B cell (primary cell): ENCODE measurements around the gene ICA1. TPM values are rescaled to one million over a fixed set of nuclear protein-coding genes. Genes with fewer than 3 reads are reported as not detected.
"Not testable (repeated sequence)": the region's sequence is repeated elsewhere in the genome, so short reads cannot be mapped to it uniquely, and the experiment has no call there.

Experiments
- ATAC-seq: fragments of 200-7000 bp; cut with Tn5 transposase; one replicate; pipeline ENCODE4 v1.10.0; 2021; ENCODE audit warnings: low read depth, mild to moderate bottlenecking, moderate number of reproducible peaks, moderate library complexity
- CTCF ChIA-PET: fragments of 350-600 bp; sonication (Branson Sonifier 250); formaldehyde crosslinking; loops from one replicate; lab custom pipeline; 2021; ENCODE audit warnings: antibody characterized with exemption, inconsistent platforms; lab: Charles Lee
- POLR2A ChIA-PET: fragments of 350-600 bp; sonication (Branson Sonifier 250); formaldehyde crosslinking; loops from one replicate; lab custom pipeline; 2021; ENCODE audit warnings: antibody characterized with exemption; lab: Charles Lee
- DNase-seq: peaks from one replicate; pipeline ENCODE4 v3.0.0; 2013
- H2AFZ ChIP-seq: 2 replicates; pipeline ENCODE4 v1.6.1; 2012; ENCODE audit warnings: mild to moderate bottlenecking, low read depth, low read length; ENCODE audit not compliant: insufficient read depth, poor library complexity, severe bottlenecking
- H3K27ac ChIP-seq, 2 donors: 1 replicate in 1 of 2; 2 replicates in 1 of 2; pipeline ENCODE4 v1.5.1; 2012 to 2013; ENCODE audit warnings: low read length in 2 of 2, mild to moderate bottlenecking in 2 of 2, moderate library complexity in 1 of 2
- H3K27me3 ChIP-seq, 4 experiments: fragments of 200-600 bp in 1 of 4; sonication (generic) in 1 of 4; replicated peaks in 1 of 4; 1 replicate in 2 of 4; 2 replicates in 2 of 4; pipeline versions ENCODE4 v1.6.1 to v1.7.0; 2013 to 2016; ENCODE audit warnings: low read length in 3 of 4, mild to moderate bottlenecking in 2 of 4, mixed read lengths in 1 of 4, moderate library complexity in 1 of 4; ENCODE audit not compliant: insufficient read depth in 4 of 4, control insufficient read depth in 3 of 4; ENCODE audit errors: control extremely low read depth in 1 of 4
- H3K36me3 ChIP-seq, 2 experiments: replicated peaks in 1 of 2; 1 replicate in 1 of 2; 2 replicates in 1 of 2; pipeline versions ENCODE4 v1.6.1 to v1.7.1; 2013; ENCODE audit warnings: low read length in 1 of 2; ENCODE audit not compliant: insufficient read depth in 2 of 2, control insufficient read depth in 1 of 2; ENCODE audit errors: control extremely low read depth in 1 of 2, extremely low read depth in 1 of 2
- H3K4me1 ChIP-seq, 2 donors: fragments of 200-600 bp in 1 of 2; sonication (generic) in 1 of 2; 1 replicate in 1 of 2; 2 replicates in 1 of 2; pipeline versions ENCODE4 v1.5.1 to v1.6.1; 2013 to 2017; ENCODE audit warnings: low read length in 2 of 2; ENCODE audit not compliant: control insufficient read depth in 2 of 2, insufficient read depth in 2 of 2
- H3K4me2 ChIP-seq: replicated peaks from 2 replicates; pipeline ENCODE3; 2012; ENCODE audit warnings: mild to moderate bottlenecking, low read depth, low read length; ENCODE audit not compliant: poor library complexity, severe bottlenecking
- H3K4me3 ChIP-seq, 5 experiments: fragments of 200-600 bp in 1 of 5; sonication (generic) in 1 of 5; 1 replicate in 3 of 5; 2 replicates in 2 of 5; pipeline versions ENCODE4 v1.5.1 to v1.7.0; 2011 to 2016; ENCODE audit warnings: low read length in 4 of 5, mild to moderate bottlenecking in 4 of 5, low read depth in 2 of 5, control low read depth in 1 of 5, moderate library complexity in 1 of 5; ENCODE audit not compliant: insufficient read depth in 1 of 5; ENCODE audit errors: control extremely low read depth in 1 of 5, extremely low read depth in 1 of 5
- H3K79me2 ChIP-seq: fragments of 200-600 bp; sonication (generic); one replicate; pipeline ENCODE4 v1.6.0; 2016; ENCODE audit warnings: low read length; ENCODE audit not compliant: control insufficient read depth, insufficient read depth
- H3K9ac ChIP-seq: fragments of 200-600 bp; sonication (generic); 2 replicates; pipeline ENCODE4 v1.6.1; 2017; ENCODE audit warnings: mild to moderate bottlenecking, low read length, moderate library complexity
- H3K9me3 ChIP-seq, 3 donors: one replicate each; pipeline versions ENCODE4 v1.6.1 to v1.7.1; 2013; ENCODE audit warnings: low read length in 2 of 3; ENCODE audit not compliant: control insufficient read depth in 2 of 3, insufficient read depth in 1 of 3; ENCODE audit errors: control extremely low read depth in 1 of 3
- H4K20me1 ChIP-seq: 2 replicates; pipeline ENCODE4 v1.6.0; 2012; ENCODE audit warnings: mild to moderate bottlenecking, low read length; ENCODE audit not compliant: insufficient read depth, control insufficient read depth, poor library complexity, severe bottlenecking
- H3K27ac Mint-ChIP-seq: one replicate; pipeline ENCODE4 v1.8.0; 2021; ENCODE audit warnings: mixed read lengths
- H3K27me3 Mint-ChIP-seq: one replicate; pipeline ENCODE4 v1.8.0; 2021; ENCODE audit warnings: mixed read lengths
- H3K4me1 Mint-ChIP-seq: one replicate; pipeline ENCODE4 v1.8.0; 2021; ENCODE audit warnings: mixed read lengths
- H3K4me3 Mint-ChIP-seq: one replicate; pipeline ENCODE4 v1.8.0; 2021; ENCODE audit warnings: mixed read lengths
- H3K9me3 Mint-ChIP-seq: one replicate; pipeline ENCODE4 v1.8.0; 2022; ENCODE audit warnings: mixed read lengths; ENCODE audit not compliant: insufficient read depth
- CTCF ChIP-seq: fragments of 200-600 bp; IDR thresholded peaks from one replicate; pipeline ENCODE4 v1.8.0; 2022; ENCODE audit warnings: antibody characterized with exemption, mild to moderate bottlenecking
- EZH2 ChIP-seq: IDR thresholded peaks from 2 replicates; pipeline ENCODE4 v1.6.1; 2012; ENCODE audit warnings: borderline replicate concordance, low read depth, mild to moderate bottlenecking, moderate library complexity, low read length; ENCODE audit not compliant: insufficient read depth, poor library complexity, severe bottlenecking
- WGBS: methylation state at CpG from one replicate; pipeline ENCODE4 v1.1.5; 2013; ENCODE audit warnings: missing lambda C conversion rate; ENCODE audit not compliant: insufficient coverage; 5-methylcytosine and 5-hydroxymethylcytosine counted together
- intact Hi-C: fragments of 100-400 bp; cut with micrococcal nuclease; formaldehyde crosslinking; loops from one replicate; pipeline ENCODE4 v1.10.0; 2022
- polyA plus RNA-seq: library from polyadenylated mRNA; depleted of rRNA; stranded (reverse); fragments of >200 nt; gene quantifications from 2 replicates; pipeline ENCODE4 v1.2.3, GENCODE V29; 2012
- total RNA-seq, 2 donors: library from RNA; stranded (reverse); fragments of 120-200 nt in 1 of 2; gene quantifications; 1 replicate in 1 of 2; 2 replicates in 1 of 2; pipeline versions ENCODE4 v1.2.3 to v1.2.4, GENCODE V29; 2013 to 2022

Gene ICA1
- total and polyA plus RNA-seq, 2 donors (not counting 1 experiment from before 2014, with no cell fraction given), result 0.03 TPM; not detected in 1

GRCh38 chr7:8249121-8249520, 12.8 kb downstream of the ICA1 start:
- peaks cover 17% of the 10 kb centered on the region for H3K27me3 Mint-ChIP-seq
- ATAC-seq, result no peak
- H3K9me3 ChIP-seq, result no peaks in the 10 kb centered on the region
- H3K27me3 ChIP-seq, result no peaks in the 10 kb centered on the region
- H3K9ac ChIP-seq, result no peak overlapping the region
- no peak overlapping the region for H3K4me2 ChIP-seq
- H3K4me1 Mint-ChIP-seq, result no peaks in the 10 kb centered on the region
- no peaks in the 10 kb centered on the region for H3K9me3 Mint-ChIP-seq
- no peak overlapping the region for H3K4me3 ChIP-seq
- ChIA-PET CTCF (no interaction called here), POLR2A (no interaction called here)
- no peak overlapping the region for H2AFZ ChIP-seq
- H3K4me3 Mint-ChIP-seq, result no peak overlapping the region
- no peaks in the 10 kb centered on the region for H3K4me1 ChIP-seq
- no peaks in the 10 kb centered on the region for H3K79me2 ChIP-seq
- WGBS, result 60% methylated on average over 1 of the region's 4 CpGs
- H3K27ac Mint-ChIP-seq, result no peak overlapping the region
- H4K20me1 ChIP-seq, result no peaks in the 10 kb centered on the region
- no peak for DNase-seq
- intact Hi-C loops, result no loop called here
- H3K27ac ChIP-seq, result no peak overlapping the region
- no peaks in the 10 kb centered on the region for H3K36me3 ChIP-seq
- no peak for TF ChIP-seq CTCF
- no peak for TF ChIP-seq EZH2

GRCh38 chr7:8246020-8246419, 15.9 kb downstream of the ICA1 start:
- Histone ChIP-seq H3K27ac (no peak overlapping the region), H4K20me1 (no peaks in the 10 kb centered on the region), H3K9ac (no peak overlapping the region), H3K4me3 (no peak overlapping the region), H3K79me2 (no peaks in the 10 kb centered on the region), H3K27me3 (no peaks in the 10 kb centered on the region), H2AFZ (no peak overlapping the region), H3K4me2 (no peak overlapping the region), H3K9me3 (peaks cover 0 to 2% (median 0%) of the 10 kb centered on the region in 3 donors), H3K36me3 (no peaks in the 10 kb centered on the region), H3K4me1 (no peaks in the 10 kb centered on the region)
- no peak for ATAC-seq
- TF ChIP-seq EZH2 (no peak), CTCF (no peak)
- no peak overlapping the region for H3K4me3 Mint-ChIP-seq
- DNase-seq, result no peak
- H3K27ac Mint-ChIP-seq, result no peak overlapping the region
- H3K9me3 Mint-ChIP-seq, result peaks cover 6% of the 10 kb centered on the region
- H3K4me1 Mint-ChIP-seq, result no peaks in the 10 kb centered on the region
- POLR2A ChIA-PET, result no interaction called here
- peaks cover 20% of the 10 kb centered on the region for H3K27me3 Mint-ChIP-seq
- WGBS, result 79% methylated on average over 2 of the region's 2 CpGs
- intact Hi-C loops, result no loop called here
- CTCF ChIA-PET, result no interaction called here

DNA sequence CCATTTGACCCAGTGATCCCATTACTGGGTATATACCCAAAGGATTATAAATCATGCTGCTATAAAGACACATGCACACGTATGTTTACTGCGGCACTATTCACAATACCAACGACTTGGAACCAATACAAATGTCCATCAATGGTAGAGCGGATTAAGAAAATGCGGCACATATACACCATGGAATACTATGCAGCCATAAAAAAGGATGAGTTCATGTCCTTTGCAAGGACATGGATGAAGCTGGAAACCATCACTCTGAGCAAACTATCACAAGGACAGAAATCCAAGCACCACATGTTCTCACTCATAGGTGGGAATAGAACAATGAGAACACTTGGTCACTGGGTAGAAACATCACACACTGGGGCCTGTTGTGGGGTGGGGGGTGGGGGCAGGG, 16.9 kb downstream of the ICA1 start:
- intact Hi-C loops, H3K4me2 ChIP-seq, H3K4me1 Mint-ChIP-seq, H2AFZ ChIP-seq, CTCF ChIA-PET, H3K9me3 Mint-ChIP-seq, H3K9me3 ChIP-seq, H3K4me1 ChIP-seq, H3K4me3 ChIP-seq, H3K79me2 ChIP-seq, H3K36me3 ChIP-seq, H4K20me1 ChIP-seq, H3K27ac ChIP-seq, H3K27me3 ChIP-seq, H3K4me3 Mint-ChIP-seq, H3K9ac ChIP-seq, ATAC-seq, POLR2A ChIA-PET, H3K27ac Mint-ChIP-seq, DNase-seq: not testable (repeated sequence)
- WGBS, result 100% methylated on average over 1 of the region's 5 CpGs
- peaks cover 25% of the 10 kb centered on the region for H3K27me3 Mint-ChIP-seq
